Stomach (tissue), 4 donors: Measurements from ENCODE around the gene CDH23.

Experiments
- CTCF ChIP-seq, 7 experiments: fragments of 450-650 bp in 4 of 7; fragments of 200-600 bp in 3 of 7; sonication (generic) in 3 of 7; IDR thresholded peaks; one replicate each; pipeline ENCODE4 v1.5.1; 2016 to 2019; ENCODE audit warnings: antibody characterized with exemption in 7 of 7, control low read depth in 2 of 7, mild to moderate bottlenecking in 1 of 7
- POLR2A ChIP-seq, 4 donors: fragments of 450-650 bp; IDR thresholded peaks; one replicate each; pipeline ENCODE4 v1.6.1; 2016; ENCODE audit warnings: antibody characterized with exemption in 4 of 4, control low read depth in 2 of 4, mild to moderate bottlenecking in 1 of 4, moderate library complexity in 1 of 4
- POLR2AphosphoS5 ChIP-seq, 3 donors: sonication (generic); formaldehyde crosslinking; IDR thresholded peaks; one replicate each; pipeline ENCODE4 v1.6.1; 2016; ENCODE audit warnings: antibody characterized with exemption in 3 of 3

GRCh38 chr10:71827852-71828251 lies 431.1 kb downstream of the CDH23 start:
- no peak for TF ChIP-seq POLR2A (IDR thresholded peaks at IDR 0.05)
- TF ChIP-seq CTCF (IDR thresholded peaks at IDR 0.05): no peak
- no peak for TF ChIP-seq POLR2AphosphoS5 (IDR thresholded peaks at IDR 0.05)
